HG03095 (cell line): ENCODE data around the gene KLHL6.

ENCODE experiments used
- ATAC-seq: cut with Tn5 transposase; IDR thresholded peaks from one replicate; pipeline ENCODE4 v1.9.1; 2021; ENCODE audit warnings: moderate library complexity; ENCODE audit not compliant: unreplicated experiment

The KLHL6 gene

GRCh38 chr3:183508821-183509220, 46.7 kb downstream of the KLHL6 start:
- no peak for ATAC-seq

GRCh38 chr3:183507551-183507950, 48.0 kb downstream of the KLHL6 start:
- ATAC-seq = no peak

- no peak for ATAC-seq
Measured at GRCh38 chr3:183506674-183507320, 48.7 kb downstream of the KLHL6 start.

GRCh38 chr3:183504597-183504996, 50.9 kb downstream of the KLHL6 start:
- no peak for ATAC-seq

GRCh38 chr3:183503746-183504145, 51.8 kb downstream of the KLHL6 start:
- ATAC-seq = no peak

- no peak for ATAC-seq
Measured at GRCh38 chr3:183502237-183503181, 53.0 kb downstream of the KLHL6 start.

GRCh38 chr3:183500981-183501704, 54.4 kb downstream of the KLHL6 start:
- ATAC-seq = no peak

GRCh38 chr3:183500319-183500718, 55.2 kb downstream of the KLHL6 start:
- ATAC-seq = no peak

GRCh38 chr3:183498634-183499033, 56.9 kb downstream of the KLHL6 start:
- no peak for ATAC-seq

- ATAC-seq = no peak
Measured at GRCh38 chr3:183497313-183497712, 58.2 kb downstream of the KLHL6 start.

GRCh38 chr3:183496311-183496710, 59.2 kb downstream of the KLHL6 start:
- ATAC-seq = no peak

- no peak for ATAC-seq
Measured at GRCh38 chr3:183494341-183494740, 61.2 kb downstream of the KLHL6 start.

GRCh38 chr3:183493296-183494045, 62.0 kb downstream of the KLHL6 start:
- no peak for ATAC-seq

GRCh38 chr3:183492849-183493179, 62.7 kb downstream of the KLHL6 start:
- no peak for ATAC-seq

GRCh38 chr3:183491923-183492848, 63.3 kb downstream of the KLHL6 start:
- ATAC-seq = no peak

GRCh38 chr3:183491109-183491922, 64.2 kb downstream of the KLHL6 start:
- ATAC-seq = no peak

GRCh38 chr3:183490653-183491052, 64.9 kb downstream of the KLHL6 start:
- ATAC-seq = no peak

GRCh38 chr3:183490211-183490601, 65.3 kb downstream of the KLHL6 start:
- ATAC-seq = no peak
